GM19193 (cell line): ENCODE data around the gene KYNU.

Source experiments
- POLR2A ChIP-seq: IDR thresholded peaks from 4 replicates; pipeline ENCODE4 v1.6.1; 2011; ENCODE audit not compliant: insufficient read depth, insufficient read length; ENCODE audit errors: extremely low read depth

Gene KYNU

DNA sequence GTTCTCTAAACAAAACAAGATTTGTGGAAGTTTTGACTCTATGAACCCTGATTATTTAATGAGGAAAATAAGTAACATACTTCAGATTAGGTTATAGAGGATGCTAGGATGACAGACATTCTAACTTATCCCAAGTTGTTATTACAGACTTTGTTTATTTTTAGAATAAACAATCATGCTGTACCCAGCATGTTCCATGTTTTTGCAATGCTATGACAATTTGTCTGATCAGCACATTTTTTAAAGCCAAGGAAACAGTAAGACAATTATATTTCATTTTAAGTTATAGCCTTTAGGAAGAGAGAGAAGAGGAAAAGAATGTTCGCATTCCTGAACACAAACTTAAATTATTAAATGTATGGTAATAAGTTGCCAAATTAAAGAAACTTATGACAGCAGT, 119.8 kb downstream of the KYNU start:
- TF ChIP-seq POLR2A = no peak

DNA sequence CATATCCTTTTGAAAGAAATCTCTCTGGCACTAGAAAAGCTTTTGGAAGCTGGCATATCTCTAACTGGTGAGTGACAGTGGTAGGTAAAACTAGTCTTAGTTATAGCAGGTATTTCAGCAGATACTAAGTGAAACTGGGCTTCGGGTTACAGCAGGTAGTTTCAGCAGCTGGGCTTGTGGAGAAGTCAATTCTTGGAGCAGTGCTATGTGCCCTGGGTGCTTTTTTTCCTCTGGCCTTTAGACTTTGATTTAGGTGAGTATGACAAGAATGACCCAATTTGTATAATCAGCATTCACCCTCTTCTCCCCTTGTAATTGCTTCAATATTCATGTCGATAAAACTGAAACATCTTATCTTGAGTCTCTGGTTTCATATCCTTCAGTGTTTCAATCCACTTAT, 123.1 kb downstream of the KYNU start:
- TF ChIP-seq POLR2A = no peak

- no peak for TF ChIP-seq POLR2A
These were observed 124.0 kb downstream of the KYNU start for GRCh38 chr2:143001501-143001900.

GRCh38 chr2:143015656-143016055, 138.2 kb downstream of the KYNU start:
- no peak for TF ChIP-seq POLR2A

GRCh38 chr2:143026411-143027054, 149.1 kb downstream of the KYNU start:
- no peak for TF ChIP-seq POLR2A

GRCh38 chr2:143029141-143029540, 151.7 kb downstream of the KYNU start:
- TF ChIP-seq POLR2A = no peak

DNA sequence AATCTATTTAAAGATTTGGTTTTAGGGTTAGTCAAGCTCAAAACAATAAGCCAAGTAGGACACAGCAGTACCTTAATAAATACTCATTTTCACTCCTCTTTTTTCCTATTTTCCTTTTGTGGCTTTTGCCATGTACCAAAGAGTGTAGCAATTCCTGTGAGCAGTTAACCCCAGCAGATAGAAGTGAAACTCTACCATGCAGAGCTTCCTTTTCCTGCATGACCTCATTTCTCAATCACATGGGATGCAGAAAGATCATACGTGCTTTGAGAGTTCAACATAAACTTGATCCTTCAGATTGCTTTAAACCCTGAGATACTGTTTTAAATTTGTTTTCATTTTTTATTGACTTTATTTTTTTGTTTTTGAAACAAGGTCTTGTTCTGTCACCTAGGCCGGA, 152.7 kb downstream of the KYNU start:
- no peak for TF ChIP-seq POLR2A

GRCh38 chr2:143034292-143035074, 157.0 kb downstream of the KYNU start:
- TF ChIP-seq POLR2A = no peak

GRCh38 chr2:143051465-143051864, 174.0 kb downstream of the KYNU start:
- no peak for TF ChIP-seq POLR2A

DNA sequence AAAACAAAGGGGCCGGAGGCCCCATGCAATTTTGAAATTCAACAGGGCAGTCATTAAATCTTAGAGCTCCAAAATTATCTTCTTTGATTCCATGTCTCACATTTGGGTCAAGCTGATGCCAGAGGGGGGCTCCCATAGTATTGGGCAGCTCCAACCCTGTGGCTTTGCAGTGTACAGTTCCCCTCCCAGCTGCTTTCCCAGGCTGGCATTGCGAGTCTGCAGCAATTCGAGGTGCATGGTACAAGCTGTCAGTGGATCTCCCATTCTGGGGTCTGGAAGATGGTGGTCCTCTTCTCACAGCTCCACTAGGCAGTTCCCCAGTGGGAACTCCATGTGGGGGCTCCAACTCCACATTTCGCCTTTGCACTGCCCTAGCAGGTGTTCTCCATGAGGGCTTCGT, 179.1 kb downstream of the KYNU start:
- TF ChIP-seq POLR2A = no peak

DNA sequence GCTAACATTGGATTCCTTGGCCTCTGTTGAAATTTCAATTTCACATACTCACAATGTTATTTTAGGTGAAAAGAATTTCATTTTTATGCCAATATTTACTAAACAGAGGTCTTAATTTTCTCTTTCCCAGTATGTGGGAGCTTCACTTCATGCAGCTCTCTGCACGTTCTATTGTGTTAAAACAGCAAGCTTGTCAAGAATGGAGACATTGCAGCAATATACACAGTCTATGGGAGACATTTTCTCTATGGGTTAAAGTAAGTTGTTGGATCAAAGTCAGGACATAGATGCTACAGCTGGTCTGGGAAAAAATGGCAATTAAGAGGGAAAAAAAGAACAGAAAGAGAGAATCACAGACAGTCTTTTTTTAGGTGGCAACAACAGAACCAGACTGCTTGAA, 181.4 kb downstream of the KYNU start:
- TF ChIP-seq POLR2A = no peak

DNA sequence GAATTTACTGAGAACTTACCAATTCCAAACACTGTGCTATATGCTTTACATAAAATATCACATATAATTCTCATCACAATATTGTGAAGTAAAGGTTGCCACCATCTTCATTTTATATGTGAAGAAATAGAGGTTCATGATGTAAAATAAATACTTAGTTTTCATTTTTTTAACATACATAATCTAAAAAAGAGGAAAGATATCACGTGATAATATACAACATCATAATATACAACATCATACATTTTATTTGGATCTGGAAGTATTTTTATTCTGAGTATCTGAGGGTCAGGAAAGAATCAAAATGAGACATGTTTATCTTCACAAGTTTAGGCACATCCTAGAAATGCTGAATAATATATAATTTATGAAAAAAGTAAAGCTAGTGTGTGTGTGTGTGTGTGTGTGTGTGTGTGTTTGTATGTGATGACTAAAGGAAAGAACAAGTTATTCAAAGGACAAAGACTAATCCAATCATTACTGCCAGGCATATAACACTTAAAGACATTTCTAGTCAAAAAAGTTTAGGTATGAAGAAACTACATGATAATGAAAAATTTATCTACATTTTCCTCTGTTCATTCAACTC, 186.2 kb downstream of the KYNU start:
- no peak for TF ChIP-seq POLR2A

DNA sequence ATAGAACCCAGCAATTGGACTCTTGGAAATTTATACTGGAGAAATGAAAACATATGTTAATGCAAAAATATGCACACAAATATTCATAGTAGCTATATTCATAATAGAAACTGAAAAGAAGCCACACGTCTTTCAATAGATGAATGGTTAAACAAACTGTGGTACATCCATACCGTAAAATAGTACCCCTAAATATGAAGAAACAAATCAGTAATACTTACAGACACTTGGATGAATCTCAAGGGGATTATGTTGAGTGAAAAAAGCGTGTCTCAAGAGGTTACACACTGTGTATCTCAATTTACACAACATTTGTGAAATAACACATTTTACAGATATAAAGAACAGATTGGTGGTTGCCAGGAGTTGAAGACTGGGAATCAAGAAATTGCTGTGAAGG, 190.6 kb downstream of the KYNU start:
- no peak for TF ChIP-seq POLR2A

DNA sequence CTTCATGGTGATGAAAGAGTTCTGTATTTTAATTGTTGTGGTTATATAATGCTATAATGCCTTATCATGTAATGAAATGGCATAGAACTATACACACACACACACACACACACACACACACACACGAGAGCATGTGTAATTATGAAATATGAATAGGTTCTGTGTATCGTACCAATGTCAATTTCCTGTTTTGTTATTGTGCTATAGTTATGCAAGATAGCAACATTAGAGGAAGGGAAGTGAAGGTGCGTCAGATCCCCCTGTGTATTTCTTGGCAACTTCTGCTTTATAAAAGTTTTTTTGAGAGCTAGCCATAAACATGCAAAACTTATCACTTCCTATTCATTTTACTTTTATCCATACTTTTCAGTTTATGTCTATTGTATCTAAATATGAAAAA, 191.0 kb downstream of the KYNU start:
- TF ChIP-seq POLR2A = no peak

- no peak for TF ChIP-seq POLR2A
These were observed 193.2 kb downstream of the KYNU start for GRCh38 chr2:143070704-143071103.
